ENCODE results near the gene TCTN2. TPM values are rescaled to one million over a fixed set of nuclear protein-coding genes. Genes with fewer than 3 reads are reported as not detected.

Gene TCTN2
- total and polyA plus RNA-seq, 2 experiments from 2014 or later = 2.7 to 6.0 TPM

GRCh38 chr12:123741937-123742572 is 71.1 kb downstream of the TCTN2 start (continued):
- TF ChIP-seq ZNF462 (CRISPR knock-in tag; IDR thresholded peaks at IDR 0.05) (no peak), ZNF331 (CRISPR knock-in tag; IDR thresholded peaks at IDR 0.05; ENCODE audit: low read depth) (no peak), EZH2phosphoT487 (IDR thresholded peaks at IDR 0.05; ENCODE audit: unreplicated experiment) (no peak), NANOG (IDR thresholded peaks at IDR 0.05; ENCODE audit: borderline replicate concordance) (no peak), POLR2AphosphoS5 (IDR thresholded peaks at IDR 0.05; ENCODE audit: low read depth) (no peak), STAT1 (IDR thresholded peaks at IDR 0.05; ENCODE audit: unreplicated experiment) (no peak), EZH2 (IDR thresholded peaks at IDR 0.05; ENCODE audit: low read depth, unreplicated experiment) (no peak), JUNB (IDR thresholded peaks at IDR 0.05; ENCODE audit: unreplicated experiment) (no peak), CTCF (conservative IDR thresholded peaks at IDR 0.05; ENCODE audit: low read depth in 2 of 2) (no peak), ETS1 (IDR thresholded peaks at IDR 0.05) (no peak)

Data from GM23338 (cell line).